ENCODE measurements around the gene ANO4.

ANO4 gene

GRCh38 chr12:100794441-100795173 lies at the start of gene ANO4:
Gene ANO4, plus strand, starts transcription at chr12:100794776. Its CDS starts 107,010 bp downstream, at chr12:100901786.
- DNase-seq (no peak), ATAC-seq (peak; percentile 12)
- Mint-ChIP-seq H3K27me3 (peaks cover 24% of the 10 kb centered on the region), H3K9me3 (peaks cover 0 to 8% of the 10 kb centered on the region in 2 donors), H3K4me3 (no peak within 1 kb of the TSS), H3K27ac (peak within 1 kb of the TSS in 1 of 2 donors; percentile 42), H3K4me1 (peaks cover 7% of the 10 kb centered on the region)

- ATAC-seq: no peak
- H3K27ac Mint-ChIP-seq: no peak overlapping the region
- H3K4me1 Mint-ChIP-seq: no peaks in the 10 kb centered on the region
- peaks cover 10 to 13% of the 10 kb centered on the region in 2 donors for H3K9me3 Mint-ChIP-seq
- no peak overlapping the region for H3K4me3 Mint-ChIP-seq
- no peaks in the 10 kb centered on the region for H3K27me3 Mint-ChIP-seq
- DNase-seq: no peak
These were observed 49.1 kb upstream of the ANO4 start for GRCh38 chr12:100745378-100746071.

- peaks cover 7% of the 10 kb centered on the region for H3K27me3 Mint-ChIP-seq
- H3K9me3 Mint-ChIP-seq: peaks cover 0 to 6% of the 10 kb centered on the region in 2 donors
- H3K4me3 Mint-ChIP-seq: no peak overlapping the region
- DNase-seq: no peak
- no peak for ATAC-seq
- no peaks in the 10 kb centered on the region for H3K4me1 Mint-ChIP-seq
- no peak overlapping the region for H3K27ac Mint-ChIP-seq
These were observed 41.7 kb upstream of the ANO4 start for GRCh38 chr12:100752841-100753240.

- Mint-ChIP-seq H3K4me1 (no peaks in the 10 kb centered on the region), H3K4me3 (no peak overlapping the region), H3K27me3 (peaks cover 7% of the 10 kb centered on the region), H3K9me3 (peaks cover 0 to 6% of the 10 kb centered on the region in 2 donors), H3K27ac (no peak overlapping the region)
- ATAC-seq (no peak), DNase-seq (no peak)
These were observed 40.7 kb upstream of the ANO4 start for GRCh38 chr12:100753837-100754236.

GRCh38 chr12:100755186-100755585 lies 39.4 kb upstream of the ANO4 start:
- H3K27ac Mint-ChIP-seq: no peak overlapping the region
- ATAC-seq (no peak), DNase-seq (no peak)
- H3K27me3 Mint-ChIP-seq: peaks cover 7% of the 10 kb centered on the region
- peaks cover 0 to 6% of the 10 kb centered on the region in 2 donors for H3K9me3 Mint-ChIP-seq
- no peak overlapping the region for H3K4me3 Mint-ChIP-seq
- H3K4me1 Mint-ChIP-seq: no peaks in the 10 kb centered on the region

GRCh38 chr12:100758083-100758482 lies 36.5 kb upstream of the ANO4 start:
- ATAC-seq: no peak

GRCh38 chr12:100767371-100767770 lies 27.2 kb upstream of the ANO4 start:
- no peak for ATAC-seq
- H3K4me3 Mint-ChIP-seq: no peak overlapping the region

More at GRCh38 chr12:100758083-100758482, 36.5 kb upstream of the ANO4 start:
- Mint-ChIP-seq H3K27ac (no peak overlapping the region), H3K27me3 (peaks cover 7% of the 10 kb centered on the region), H3K4me1 (no peaks in the 10 kb centered on the region), H3K4me3 (no peak overlapping the region), H3K9me3 (peaks cover 0 to 6% of the 10 kb centered on the region in 2 donors)
- no peak for DNase-seq

GRCh38 chr12:100767950-100768349 lies 26.6 kb upstream of the ANO4 start:
- Mint-ChIP-seq H3K4me1 (no peaks in the 10 kb centered on the region), H3K4me3 (no peak overlapping the region), H3K27ac (no peak overlapping the region), H3K9me3 (peaks cover 8% of the 10 kb centered on the region in 2 donors), H3K27me3 (peaks cover 8% of the 10 kb centered on the region)
- DNase-seq (no peak), ATAC-seq (no peak)

More at GRCh38 chr12:100767371-100767770, 27.2 kb upstream of the ANO4 start:
- Mint-ChIP-seq H3K27ac (no peak overlapping the region), H3K27me3 (peaks cover 8% of the 10 kb centered on the region), H3K9me3 (peaks cover 8% of the 10 kb centered on the region in 2 donors), H3K4me1 (no peaks in the 10 kb centered on the region)
- DNase-seq: no peak

- Mint-ChIP-seq H3K27ac (no peak overlapping the region), H3K9me3 (no peaks in the 10 kb centered on the region), H3K27me3 (no peaks in the 10 kb centered on the region), H3K4me3 (no peak overlapping the region), H3K4me1 (no peaks in the 10 kb centered on the region)
- DNase-seq (no peak), ATAC-seq (no peak)
These were observed 15.5 kb upstream of the ANO4 start for GRCh38 chr12:100778967-100779590.

GRCh38 chr12:100789146-100789545 lies 5.4 kb upstream of the ANO4 start:
- Mint-ChIP-seq H3K4me3 (no peak overlapping the region), H3K4me1 (no peaks in the 10 kb centered on the region), H3K27me3 (peaks cover 11% of the 10 kb centered on the region), H3K27ac (no peak overlapping the region), H3K9me3 (peaks cover 4 to 7% of the 10 kb centered on the region in 2 donors)
- DNase-seq (no peak), ATAC-seq (no peak)

GRCh38 chr12:100789975-100790374 lies 4.6 kb upstream of the ANO4 start:
- Mint-ChIP-seq H3K9me3 (peaks cover 4 to 12% of the 10 kb centered on the region in 2 donors), H3K27ac (no peak overlapping the region), H3K4me3 (no peak overlapping the region), H3K4me1 (peaks cover 5% of the 10 kb centered on the region), H3K27me3 (peaks cover 19% of the 10 kb centered on the region)
- no peak for DNase-seq
- no peak for ATAC-seq

- H3K9me3 Mint-ChIP-seq: peaks cover 4 to 15% of the 10 kb centered on the region in 2 donors
- DNase-seq (no peak), ATAC-seq (no peak)
- H3K27ac Mint-ChIP-seq: no peak overlapping the region
- no peak overlapping the region for H3K4me3 Mint-ChIP-seq
- H3K27me3 Mint-ChIP-seq: peaks cover 25% of the 10 kb centered on the region
- H3K4me1 Mint-ChIP-seq: peaks cover 7% of the 10 kb centered on the region
These were observed 4.0 kb upstream of the ANO4 start for GRCh38 chr12:100790552-100790951.

GRCh38 chr12:100793182-100793581 lies 1.4 kb upstream of the ANO4 start:
- DNase-seq (no peak), ATAC-seq (no peak)
- H3K4me3 Mint-ChIP-seq: no peak overlapping the region
- H3K9me3 Mint-ChIP-seq: peaks cover 0 to 8% of the 10 kb centered on the region in 2 donors
- peaks cover 7% of the 10 kb centered on the region for H3K4me1 Mint-ChIP-seq
- H3K27ac Mint-ChIP-seq: no peak overlapping the region
- peaks cover 24% of the 10 kb centered on the region for H3K27me3 Mint-ChIP-seq

GRCh38 chr12:100795174-100795799 lies 711 bp downstream of the ANO4 start:
- Mint-ChIP-seq H3K27ac (no peak overlapping the region), H3K4me1 (peaks cover 7% of the 10 kb centered on the region), H3K9me3 (peaks cover 0 to 8% of the 10 kb centered on the region in 2 donors), H3K27me3 (peaks cover 24% of the 10 kb centered on the region), H3K4me3 (no peak overlapping the region)
- DNase-seq: no peak
- no peak for ATAC-seq

- peaks cover 24% of the 10 kb centered on the region for H3K27me3 Mint-ChIP-seq
- ATAC-seq (no peak), DNase-seq (no peak)
- no peak overlapping the region for H3K4me3 Mint-ChIP-seq
- peaks cover 7% of the 10 kb centered on the region for H3K4me1 Mint-ChIP-seq
- H3K27ac Mint-ChIP-seq: no peak overlapping the region
- peaks cover 0 to 8% of the 10 kb centered on the region in 2 donors for H3K9me3 Mint-ChIP-seq
These were observed 1.2 kb downstream of the ANO4 start for GRCh38 chr12:100795800-100796179.
